ENCODE data around the gene ADAM8. TPM values are rescaled to one million over a fixed set of nuclear protein-coding genes. Genes with fewer than 3 reads are reported as not detected.

The ADAM8 gene
- total RNA-seq, 1 experiment from 2014 or later = 113 TPM

DNA sequence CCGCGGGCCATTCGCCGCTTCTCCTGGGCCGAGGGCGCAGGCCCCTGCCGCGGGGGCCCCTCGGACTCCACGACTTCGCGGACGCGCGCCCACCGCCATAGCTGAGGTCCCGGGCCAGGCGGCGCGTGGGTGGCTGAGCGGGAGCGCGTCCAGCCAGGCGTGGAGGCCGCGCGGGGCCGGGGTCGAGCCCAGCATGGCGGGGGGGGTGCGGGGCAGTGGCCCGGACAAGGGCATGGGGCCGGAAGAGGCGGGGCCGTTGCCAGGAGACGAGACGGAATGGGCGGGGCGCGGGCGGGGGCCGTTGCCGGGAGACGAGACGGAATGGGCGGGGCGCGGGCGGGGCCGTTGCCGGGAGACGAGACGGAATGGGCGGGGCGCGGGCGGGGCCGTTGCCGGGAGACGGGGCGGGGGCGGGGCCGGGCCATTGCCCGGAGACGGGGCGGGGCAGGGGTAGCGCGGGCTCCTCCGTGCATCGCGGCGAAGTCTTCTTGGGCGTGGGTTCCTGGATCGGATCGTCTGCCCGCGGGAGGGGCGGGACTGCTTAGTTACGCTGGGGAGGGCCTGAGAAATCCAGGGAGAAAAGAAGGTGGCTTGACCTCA lies 14.8 kb downstream of the ADAM8 start:
- ATAC-seq (peak; percentile 5; the same call in 1 of the 2 replicates), DNase-seq (peak; percentile 61)
- Histone ChIP-seq H3K27ac (ENCODE audit: low read length) (peak overlapping the region; percentile 67), H3K9ac (ENCODE audit: low read length) (peak overlapping the region; percentile 84), H3K9me2 (replicated peaks; ENCODE audit: low read length) (no peaks in the 10 kb centered on the region), H3K27me3 (ENCODE audit: low read length) (no peaks in the 10 kb centered on the region), H3K9me3 (ENCODE audit: low read length) (no peaks in the 10 kb centered on the region), H3K4me2 (ENCODE audit: low read length) (peak overlapping the region; percentile 76), H3K36me3 (ENCODE audit: low read depth, low read length) (no peaks in the 10 kb centered on the region), H3F3A (ENCODE audit: low read length, unreplicated experiment) (no peaks in the 10 kb centered on the region), H2AFZ (ENCODE audit: low read length) (0 out of 2 replicates have a peak overlapping the region, but pooled peaks have one; percentile 22), H4K20me1 (ENCODE audit: low read length) (no peaks in the 10 kb centered on the region), H3K4me1 (ENCODE audit: insufficient read depth, low read length) (peaks cover 70% of the 10 kb centered on the region), H3K79me2 (ENCODE audit: low read length) (no peaks in the 10 kb centered on the region), H3K4me3 (ENCODE audit: low read length) (peak overlapping the region; percentile 61)
- BruUV-seq (replicated peaks) = no TSS peak
- CTCF ChIA-PET = no interaction called here
- intact Hi-C loops (cut with micrococcal nuclease) = no loop called here
- TF ChIP-seq EZH2 (IDR thresholded peaks at IDR 0.05; ENCODE audit: low read length, unreplicated experiment) (no peak), EZH2phosphoT487 (IDR thresholded peaks at IDR 0.05; ENCODE audit: borderline replicate concordance, low read length) (no peak)
- TF ChIP-seq, protein P1, sequence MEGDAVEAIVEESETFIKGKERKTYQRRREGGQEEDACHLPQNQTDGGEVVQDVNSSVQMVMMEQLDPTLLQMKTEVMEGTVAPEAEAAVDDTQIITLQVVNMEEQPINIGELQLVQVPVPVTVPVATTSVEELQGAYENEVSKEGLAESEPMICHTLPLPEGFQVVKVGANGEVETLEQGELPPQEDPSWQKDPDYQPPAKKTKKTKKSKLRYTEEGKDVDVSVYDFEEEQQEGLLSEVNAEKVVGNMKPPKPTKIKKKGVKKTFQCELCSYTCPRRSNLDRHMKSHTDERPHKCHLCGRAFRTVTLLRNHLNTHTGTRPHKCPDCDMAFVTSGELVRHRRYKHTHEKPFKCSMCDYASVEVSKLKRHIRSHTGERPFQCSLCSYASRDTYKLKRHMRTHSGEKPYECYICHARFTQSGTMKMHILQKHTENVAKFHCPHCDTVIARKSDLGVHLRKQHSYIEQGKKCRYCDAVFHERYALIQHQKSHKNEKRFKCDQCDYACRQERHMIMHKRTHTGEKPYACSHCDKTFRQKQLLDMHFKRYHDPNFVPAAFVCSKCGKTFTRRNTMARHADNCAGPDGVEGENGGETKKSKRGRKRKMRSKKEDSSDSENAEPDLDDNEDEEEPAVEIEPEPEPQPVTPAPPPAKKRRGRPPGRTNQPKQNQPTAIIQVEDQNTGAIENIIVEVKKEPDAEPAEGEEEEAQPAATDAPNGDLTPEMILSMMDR (conservative IDR thresholded peaks at IDR 0.05; ENCODE audit: low read depth, low read length) = no peak
- POLR2A ChIA-PET (ENCODE audit: unreplicated experiment) = no interaction called here

DNA sequence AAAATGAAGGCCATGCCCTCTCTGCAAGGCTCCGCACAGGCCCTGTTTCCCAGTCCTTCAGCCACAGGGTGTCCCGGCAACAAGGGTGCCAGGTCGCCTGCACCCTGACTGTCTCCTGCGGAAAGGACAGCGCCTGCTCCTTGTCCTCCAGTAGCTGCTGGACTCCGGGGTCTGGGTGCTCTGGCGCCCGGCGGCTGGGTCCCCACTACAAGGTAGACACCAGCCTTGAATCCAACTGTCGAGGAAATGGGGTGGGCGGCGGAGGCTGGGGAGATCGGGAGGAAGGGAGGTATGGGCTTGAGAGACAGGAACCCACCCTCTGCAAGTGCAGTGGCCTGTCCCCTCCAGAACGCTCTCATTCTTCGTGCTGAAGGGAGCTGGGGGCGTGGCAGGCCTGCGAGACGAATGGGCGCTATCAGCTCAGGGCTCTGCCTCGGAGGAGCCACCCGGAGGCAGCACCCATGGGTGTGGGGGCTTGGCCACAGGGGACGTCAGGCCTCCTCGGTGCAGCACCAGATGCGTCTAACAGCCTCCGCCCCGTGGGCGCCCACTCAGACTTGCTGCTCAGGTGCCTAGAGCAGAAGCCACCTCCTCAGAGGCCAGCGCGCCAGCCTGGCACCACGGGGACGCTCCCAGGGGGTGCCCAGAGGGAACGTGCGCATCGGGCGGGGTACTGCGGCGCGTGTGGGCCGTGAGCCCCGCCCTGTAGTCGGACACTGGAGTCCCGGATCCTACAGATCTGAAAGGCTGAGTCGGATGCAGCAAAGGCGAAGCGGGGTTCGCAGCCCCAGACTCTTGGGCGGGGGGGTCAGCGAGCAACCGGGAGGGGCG lies 15.6 kb downstream of the ADAM8 start:
- H4K20me1 ChIP-seq (ENCODE audit: low read length) = no peaks in the 10 kb centered on the region
- peak overlapping the region; percentile 67 for H3K27ac ChIP-seq (ENCODE audit: low read length)
- H3K79me2 ChIP-seq (ENCODE audit: low read length) = no peaks in the 10 kb centered on the region
- 0 out of 2 replicates have a peak overlapping the region, but pooled peaks have one; percentile 22 for H2AFZ ChIP-seq (ENCODE audit: low read length)
- ATAC-seq = peak; percentile 7
- no peaks in the 10 kb centered on the region for H3K27me3 ChIP-seq (ENCODE audit: low read length)
- H3F3A ChIP-seq (ENCODE audit: low read length, unreplicated experiment) = no peaks in the 10 kb centered on the region
- peak overlapping the region; percentile 76 for H3K4me2 ChIP-seq (ENCODE audit: low read length)
- ChIA-PET POLR2A (ENCODE audit: unreplicated experiment) (interaction anchor here (0.6 kb wide), 1 partner anchor 594 kb away, joined by 5 read pairs; no protein-coding TSS in a partner anchor), CTCF (no interaction called here)
- peaks cover 69% of the 10 kb centered on the region for H3K4me1 ChIP-seq (ENCODE audit: insufficient read depth, low read length)
- H3K4me3 ChIP-seq (ENCODE audit: low read length) = peak overlapping the region; percentile 61
- H3K9me2 ChIP-seq (replicated peaks; ENCODE audit: low read length) = no peaks in the 10 kb centered on the region
- DNase-seq = peak; percentile 28
- TF ChIP-seq, protein P1 (conservative IDR thresholded peaks at IDR 0.05; ENCODE audit: low read depth, low read length) = no peak
- TF ChIP-seq EZH2phosphoT487 (IDR thresholded peaks at IDR 0.05; ENCODE audit: borderline replicate concordance, low read length) (no peak), EZH2 (IDR thresholded peaks at IDR 0.05; ENCODE audit: low read length, unreplicated experiment) (no peak)
- H3K9ac ChIP-seq (ENCODE audit: low read length) = peak overlapping the region; percentile 84
- BruUV-seq (replicated peaks) = TSS peak; percentile 22
- no peaks in the 10 kb centered on the region for H3K36me3 ChIP-seq (ENCODE audit: low read depth, low read length)
- H3K9me3 ChIP-seq (ENCODE audit: low read length) = no peaks in the 10 kb centered on the region
- intact Hi-C loops (cut with micrococcal nuclease) = no loop called here

All from PC-3 (cell line).